Fibroblast of the aortic adventitia (primary cell): ENCODE data around the gene SNRPA. TPM values are rescaled to one million over a fixed set of nuclear protein-coding genes. Genes with fewer than 3 reads are reported as not detected.

Experiments
- DNase-seq: peaks from one replicate; pipeline ENCODE4 v3.0.0-alpha.2; 2010; ENCODE audit warnings: low read depth
- H3K4me3 ChIP-seq: 2 replicates; pipeline ENCODE4 v1.5.1; 2011; ENCODE audit warnings: low read depth, mild to moderate bottlenecking, control low read depth, low read length, moderate library complexity
- total RNA-seq: library from RNA; depleted of rRNA; stranded (reverse); fragments of >200 nt; gene quantifications from 2 replicates; pipeline ENCODE4 v1.2.3, GENCODE V29; 2012; ENCODE audit warnings: low replicate concordance
- TF ChIP-seq, protein P1 (sequence below): IDR thresholded peaks from 2 replicates; pipeline ENCODE4 v1.5.1; 2011; ENCODE audit warnings: mild to moderate bottlenecking, low read length, control low read depth, inconsistent platforms; ENCODE audit not compliant: insufficient read depth

Gene SNRPA
- total RNA-seq, 1 donor = 29.8 TPM

- peak; percentile 97 for DNase-seq
- TF ChIP-seq, protein P1, sequence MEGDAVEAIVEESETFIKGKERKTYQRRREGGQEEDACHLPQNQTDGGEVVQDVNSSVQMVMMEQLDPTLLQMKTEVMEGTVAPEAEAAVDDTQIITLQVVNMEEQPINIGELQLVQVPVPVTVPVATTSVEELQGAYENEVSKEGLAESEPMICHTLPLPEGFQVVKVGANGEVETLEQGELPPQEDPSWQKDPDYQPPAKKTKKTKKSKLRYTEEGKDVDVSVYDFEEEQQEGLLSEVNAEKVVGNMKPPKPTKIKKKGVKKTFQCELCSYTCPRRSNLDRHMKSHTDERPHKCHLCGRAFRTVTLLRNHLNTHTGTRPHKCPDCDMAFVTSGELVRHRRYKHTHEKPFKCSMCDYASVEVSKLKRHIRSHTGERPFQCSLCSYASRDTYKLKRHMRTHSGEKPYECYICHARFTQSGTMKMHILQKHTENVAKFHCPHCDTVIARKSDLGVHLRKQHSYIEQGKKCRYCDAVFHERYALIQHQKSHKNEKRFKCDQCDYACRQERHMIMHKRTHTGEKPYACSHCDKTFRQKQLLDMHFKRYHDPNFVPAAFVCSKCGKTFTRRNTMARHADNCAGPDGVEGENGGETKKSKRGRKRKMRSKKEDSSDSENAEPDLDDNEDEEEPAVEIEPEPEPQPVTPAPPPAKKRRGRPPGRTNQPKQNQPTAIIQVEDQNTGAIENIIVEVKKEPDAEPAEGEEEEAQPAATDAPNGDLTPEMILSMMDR = no peak
- H3K4me3 ChIP-seq = peak within 1 kb of the TSS; percentile 93
Measured at GRCh38 chr19:40716482-40717324, 34.3 kb upstream of the SNRPA start, which contains the start of the genes COQ8B and ITPKC. Gene COQ8B, minus strand, starts transcription at chr19:40716886. Its CDS starts 2,254 bp downstream, at chr19:40714632. Gene ITPKC, plus strand, starts transcription at chr19:40717112. Its CDS starts 24 bp downstream, at chr19:40717136.

- no peak for DNase-seq
- H3K4me3 ChIP-seq = peak overlapping the region; percentile 93
- TF ChIP-seq, protein P1 = no peak
Measured at GRCh38 chr19:40717325-40717879, 33.6 kb upstream of the SNRPA start.

- H3K4me3 ChIP-seq = peak overlapping the region; percentile 93
- no peak for DNase-seq
- TF ChIP-seq, protein P1 = no peak
Measured at GRCh38 chr19:40717880-40718773, 32.9 kb upstream of the SNRPA start.

- DNase-seq = peak; percentile 44
- TF ChIP-seq, protein P1 = no peak
- peak overlapping the region; percentile 93 for H3K4me3 ChIP-seq
Measured at GRCh38 chr19:40718774-40719391, 32.1 kb upstream of the SNRPA start.

DNA sequence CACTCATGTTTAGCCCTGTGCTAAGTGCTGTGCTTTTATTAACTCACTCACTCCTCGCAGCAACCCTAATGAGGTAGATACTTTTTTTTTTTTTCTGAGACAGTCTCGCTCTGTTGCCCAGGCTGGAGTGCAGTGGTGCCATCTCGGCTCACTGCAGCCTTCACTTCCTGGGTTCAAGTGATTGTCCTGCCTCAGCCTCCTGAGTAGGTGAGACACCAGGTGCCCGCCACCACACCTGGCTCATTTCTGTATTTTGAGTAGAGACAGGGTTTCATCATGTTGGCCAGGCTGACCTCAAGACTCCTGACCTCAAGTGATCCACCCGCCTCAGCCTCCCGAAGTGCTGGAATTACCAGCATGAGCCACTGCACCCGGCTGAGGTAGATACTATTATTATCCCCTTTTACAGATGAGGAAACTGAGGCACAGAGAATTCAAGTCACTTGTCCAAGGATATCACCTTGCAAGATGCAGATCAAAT is 31.5 kb upstream of the SNRPA start:
- no peak for DNase-seq
- H3K4me3 ChIP-seq = peak overlapping the region; percentile 93
- TF ChIP-seq, protein P1 = no peak

DNA sequence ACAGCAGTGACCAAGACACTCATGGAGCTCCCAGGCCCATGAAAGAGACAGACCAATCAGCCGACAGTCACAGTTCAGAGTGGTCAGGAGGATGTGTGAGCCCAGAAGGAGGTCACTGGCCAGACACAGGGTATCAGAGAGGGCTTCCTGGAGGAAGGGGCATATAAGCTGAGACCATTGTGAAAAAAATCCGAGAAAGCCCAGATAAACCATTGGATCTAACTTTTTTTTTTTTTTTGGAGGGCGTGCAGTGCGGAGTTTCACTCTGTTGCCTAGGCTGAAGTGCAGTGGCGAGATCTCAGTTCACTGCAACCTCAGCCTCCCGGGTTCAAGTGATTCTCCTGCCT is 29.9 kb upstream of the SNRPA start:
- TF ChIP-seq, protein P1 = no peak
- H3K4me3 ChIP-seq = peak overlapping the region; percentile 93
- DNase-seq = no peak
